GM23338 (cell line): ENCODE results near the gene LGALS1. TPM values are rescaled to one million over a fixed set of nuclear protein-coding genes. Genes with fewer than 3 reads are reported as not detected.

Source experiments
- ATAC-seq: fragments of 200-7000 bp; cut with Tn5 transposase; 3 replicates; pipeline ENCODE4 v1.9.1; 2020
- DNase-seq: peaks from one replicate; pipeline ENCODE4 v3.0.0-alpha.2; 2015; ENCODE audit warnings: low spot score
- H2AFZ ChIP-seq: fragments of 200-600 bp; sonication (generic); 2 replicates; pipeline ENCODE4 v1.8.0; 2016; ENCODE audit warnings: antibody characterized with exemption, mild to moderate bottlenecking, moderate library complexity
- H3F3A ChIP-seq: fragments of 200-600 bp; sonication (generic); replicated peaks from 2 replicates; pipeline ENCODE4 v1.8.0; 2017; ENCODE audit warnings: antibody characterized with exemption, mixed run types, low read depth
- H3K27ac ChIP-seq: fragments of 200-600 bp; sonication (generic); 2 replicates; pipeline ENCODE4 v1.6.1; 2016; ENCODE audit warnings: low read depth
- H3K27me3 ChIP-seq: fragments of 200-600 bp; sonication (generic); 2 replicates; pipeline ENCODE4 v1.8.0; 2016; ENCODE audit warnings: mild to moderate bottlenecking, mixed run types, moderate library complexity; ENCODE audit not compliant: insufficient read depth
- H3K36me3 ChIP-seq: fragments of 200-600 bp; sonication (generic); 2 replicates; pipeline ENCODE4 v1.8.0; 2016; ENCODE audit warnings: mild to moderate bottlenecking; ENCODE audit not compliant: insufficient read depth
- H3K4me1 ChIP-seq: fragments of 200-600 bp; sonication (generic); 2 replicates; pipeline ENCODE4 v1.8.0; 2016; ENCODE audit warnings: mild to moderate bottlenecking, moderate library complexity; ENCODE audit not compliant: insufficient read depth
- H3K4me2 ChIP-seq: fragments of 200-600 bp; sonication (generic); 2 replicates; pipeline ENCODE4 v1.7.1; 2017; ENCODE audit warnings: mixed run types
- H3K4me3 ChIP-seq: fragments of 200-600 bp; sonication (generic); 2 replicates; pipeline ENCODE4 v1.6.1; 2016; ENCODE audit warnings: mixed run types
- H3K79me2 ChIP-seq: fragments of 200-600 bp; sonication (generic); replicated peaks from 2 replicates; pipeline ENCODE4 v1.8.0; 2017; ENCODE audit warnings: mild to moderate bottlenecking; ENCODE audit not compliant: insufficient read depth
- H3K9me2 ChIP-seq: fragments of 200-600 bp; sonication (generic); 2 replicates; pipeline ENCODE4 v1.8.0; 2017; ENCODE audit not compliant: insufficient read depth
- H4K20me1 ChIP-seq: fragments of 200-600 bp; sonication (generic); replicated peaks from 2 replicates; pipeline ENCODE4 v1.8.0; 2017; ENCODE audit warnings: mild to moderate bottlenecking; ENCODE audit not compliant: insufficient read depth
- H3K27ac Mint-ChIP-seq: 2 replicates; pipeline ENCODE4 v1.8.0; 2020; ENCODE audit warnings: inconsistent platforms, mild to moderate bottlenecking, moderate library complexity, mixed read lengths
- H3K27me3 Mint-ChIP-seq: 3 replicates; pipeline ENCODE4 v1.8.0; 2022; ENCODE audit warnings: low read depth, mild to moderate bottlenecking, moderate library complexity, mixed read lengths, inconsistent platforms; ENCODE audit not compliant: insufficient read depth, poor library complexity
- H3K36me3 Mint-ChIP-seq: 3 replicates; pipeline ENCODE4 v1.8.0; 2021; ENCODE audit warnings: low read depth, mild to moderate bottlenecking, inconsistent platforms, moderate library complexity, mixed read lengths
- H3K4me1 Mint-ChIP-seq: 3 replicates; pipeline ENCODE4 v1.8.0; 2020; ENCODE audit warnings: mild to moderate bottlenecking, inconsistent platforms, mixed read lengths
- H3K4me3 Mint-ChIP-seq: 3 replicates; pipeline ENCODE4 v1.8.0; 2021; ENCODE audit warnings: moderate library complexity, mild to moderate bottlenecking, inconsistent platforms, mixed read lengths
- H3K9me3 Mint-ChIP-seq: 3 replicates; pipeline ENCODE4 v1.8.0; 2020; ENCODE audit warnings: moderate library complexity, mild to moderate bottlenecking, inconsistent platforms, mixed read lengths
- CREB1 ChIP-seq: fragments of 250-450 bp; sonication (Bioruptor Pico); IDR thresholded peaks from 2 replicates; pipeline ENCODE4 v1.5.0; 2020; ENCODE audit warnings: low read depth, mild to moderate bottlenecking, moderate library complexity
- CTCF ChIP-seq, 2 experiments: fragments of 200-600 bp in 1 of 2; sonication (generic) in 1 of 2; conservative IDR thresholded peaks; 2 replicates each; pipeline versions ENCODE4 v1.5.1 to v1.6.1; 2016 to 2017; ENCODE audit warnings: antibody characterized with exemption in 2 of 2, low read depth in 2 of 2, mild to moderate bottlenecking in 2 of 2, moderate library complexity in 1 of 2
- ETS1 ChIP-seq: IDR thresholded peaks from 2 replicates; pipeline ENCODE4 v1.6.1; 2016; ENCODE audit warnings: antibody characterized with exemption
- EZH2 ChIP-seq: fragments of 200-600 bp; sonication (generic); IDR thresholded peaks from one replicate; pipeline ENCODE4 v1.8.0; 2017; ENCODE audit warnings: antibody characterized with exemption, mild to moderate bottlenecking, low read depth; ENCODE audit not compliant: unreplicated experiment
- EZH2phosphoT487 ChIP-seq: fragments of 200-600 bp; sonication (generic); IDR thresholded peaks from one replicate; pipeline ENCODE4 v1.8.1; 2018; ENCODE audit warnings: antibody characterized with exemption; ENCODE audit not compliant: unreplicated experiment
- JUNB ChIP-seq: IDR thresholded peaks from one replicate; pipeline ENCODE4 v1.6.1; 2016; ENCODE audit warnings: antibody characterized with exemption; ENCODE audit not compliant: unreplicated experiment
- NANOG ChIP-seq: IDR thresholded peaks from 2 replicates; pipeline ENCODE4 v1.6.1; 2016; ENCODE audit warnings: antibody characterized with exemption, borderline replicate concordance
- POLR2AphosphoS5 ChIP-seq: IDR thresholded peaks from 2 replicates; pipeline ENCODE4 v1.6.1; 2016; ENCODE audit warnings: antibody characterized with exemption, low read depth
- REST ChIP-seq: IDR thresholded peaks from one replicate; pipeline ENCODE4 v1.6.1; 2018; ENCODE audit warnings: antibody characterized with exemption; ENCODE audit not compliant: unreplicated experiment
- STAT1 ChIP-seq: IDR thresholded peaks from one replicate; pipeline ENCODE4 v1.6.1; 2016; ENCODE audit warnings: antibody characterized with exemption; ENCODE audit not compliant: unreplicated experiment
- ZNF114 ChIP-seq: fragments of 250-450 bp; sonication (Bioruptor Pico); IDR thresholded peaks from 2 replicates; pipeline ENCODE4 v1.5.0; 2020; ENCODE audit warnings: mild to moderate bottlenecking, moderate library complexity
- ZNF331 ChIP-seq: fragments of 250-450 bp; sonication (Bioruptor Pico); IDR thresholded peaks from 2 replicates; pipeline ENCODE4 v1.5.0; 2020; ENCODE audit warnings: low read depth, mild to moderate bottlenecking, moderate library complexity
- ZNF462 ChIP-seq: fragments of 250-450 bp; sonication (Bioruptor Pico); IDR thresholded peaks from 2 replicates; pipeline ENCODE4 v1.5.0; 2020; ENCODE audit warnings: mild to moderate bottlenecking, moderate library complexity
- polyA plus RNA-seq: library from polyadenylated mRNA; unstranded; fragments of >200 nt; fragmentation: Nextera tagmentation; extraction: Ambion mirVana; gene quantifications from 2 replicates; pipeline ENCODE4 v1.2.1, GENCODE V29; 2016
- total RNA-seq: library from RNA; depleted of rRNA; stranded (reverse); fragments of >200 nt; shearing (Covaris generic); gene quantifications from 2 replicates; pipeline ENCODE4 v1.2.3, GENCODE V29; 2014

Gene LGALS1
- total and polyA plus RNA-seq, 2 experiments from 2014 or later: 31.2 to 62.5 TPM

- H3K36me3 ChIP-seq: no peaks in the 10 kb centered on the region
- peaks cover 25% of the 10 kb centered on the region for H3K4me1 Mint-ChIP-seq
- H3K9me2 ChIP-seq: no peaks in the 10 kb centered on the region
- peak overlapping the region; percentile 85 for H3K27ac Mint-ChIP-seq
- H3K4me2 ChIP-seq: peak overlapping the region; percentile 82
- no peak for TF ChIP-seq STAT1
- TF ChIP-seq EZH2phosphoT487: no peak
- TF ChIP-seq POLR2AphosphoS5: no peak
- TF ChIP-seq REST: no peak
- no peak for TF ChIP-seq ZNF114 (CRISPR knock-in tag)
- TF ChIP-seq JUNB: no peak
- TF ChIP-seq ETS1: no peak
- TF ChIP-seq CTCF (conservative IDR thresholded peaks at IDR 0.05; ENCODE audit: low read depth in 2 of 2): no peak
- TF ChIP-seq CREB1 (CRISPR knock-in tag): no peak
- TF ChIP-seq ZNF462: no peak
- TF ChIP-seq ZNF331 (CRISPR knock-in tag): no peak
- no peak for TF ChIP-seq NANOG
- TF ChIP-seq EZH2: no peak
- peaks cover 5% of the 10 kb centered on the region; the same call in 1 of the 2 replicates for H3K4me1 ChIP-seq
- no peak overlapping the region for H2AFZ ChIP-seq
- peak overlapping the region; percentile 54 for H3K4me3 ChIP-seq
- peaks cover 28% of the 10 kb centered on the region for H4K20me1 ChIP-seq
- ATAC-seq (peak; percentile 32), DNase-seq (peak; percentile 47)
- peaks cover 12% of the 10 kb centered on the region; the same call in 1 of the 2 replicates for H3F3A ChIP-seq
- H3K4me3 Mint-ChIP-seq: peak overlapping the region; percentile 85
- peaks cover 13% of the 10 kb centered on the region for H3K36me3 Mint-ChIP-seq
- no peaks in the 10 kb centered on the region; the same call in 2 of the 3 replicates for H3K9me3 Mint-ChIP-seq
- no peaks in the 10 kb centered on the region for H3K27me3 ChIP-seq
- H3K27ac ChIP-seq: no peak overlapping the region
- H3K27me3 Mint-ChIP-seq: peaks cover 14% of the 10 kb centered on the region
- peaks cover 36% of the 10 kb centered on the region for H3K79me2 ChIP-seq
Measured at GRCh38 chr22:37657590-37658132, 17.8 kb upstream of the LGALS1 start.
